ENCODE measurements around the gene ARHGAP6. TPM values are rescaled to one million over a fixed set of nuclear protein-coding genes. Genes with fewer than 3 reads are reported as not detected.

ARHGAP6 gene
- total RNA-seq = 0.78 TPM

GRCh38 chrX:11665168-11666111 is at the start of gene ARHGAP6:
Gene ARHGAP6 (minus strand): TSS chrX:11665920. CDS start chrX:11664828, 1,092 bp downstream.
- DNase-seq = no peak

GRCh38 chrX:11704725-11705495 is 39.2 kb upstream of the ARHGAP6 start:
- no peak for DNase-seq

GRCh38 chrX:11703855-11704254 is 38.1 kb upstream of the ARHGAP6 start:
- no peak for DNase-seq

- DNase-seq = no peak
These were observed 37.4 kb upstream of the ARHGAP6 start for GRCh38 chrX:11702965-11703631.

DNA sequence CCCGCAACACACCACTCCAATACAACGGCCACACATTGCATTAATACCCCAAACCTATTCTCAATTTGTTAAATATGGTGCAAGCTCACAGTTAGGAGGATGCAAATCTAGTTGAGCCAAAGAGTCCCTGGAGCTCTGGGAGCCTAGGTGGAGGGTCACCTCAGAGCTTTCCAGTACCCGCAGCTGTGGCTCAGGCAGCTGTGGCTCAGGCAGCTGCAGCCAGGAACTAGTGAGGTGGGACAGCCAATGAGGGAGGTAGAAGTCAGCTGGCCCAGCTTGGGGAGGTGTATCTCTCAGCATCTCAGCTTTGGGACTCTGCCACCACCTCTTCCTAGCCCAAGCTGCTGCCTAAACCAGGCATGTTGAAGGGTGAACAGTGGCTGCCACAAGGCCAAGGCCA is 36.7 kb upstream of the ARHGAP6 start:
- DNase-seq = no peak

DNA sequence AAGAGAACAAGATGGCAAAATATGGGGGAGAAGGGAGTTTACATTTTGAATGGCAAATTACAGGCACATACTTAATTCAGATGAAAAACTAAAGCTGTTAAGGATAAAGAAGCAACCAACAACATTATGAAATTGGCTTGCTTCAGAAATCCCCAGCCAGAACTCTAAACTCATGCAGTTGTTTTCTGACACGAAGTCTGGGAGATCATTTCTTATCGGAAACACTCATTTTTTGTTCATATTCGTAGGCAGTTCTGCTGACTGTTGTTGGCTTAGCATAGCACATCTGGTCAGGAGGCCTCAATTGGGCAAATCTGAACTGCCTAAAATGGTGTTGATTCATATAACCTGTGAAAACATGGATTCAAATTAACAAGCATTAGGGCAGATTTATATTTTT is 33.0 kb upstream of the ARHGAP6 start:
- no peak for DNase-seq

- DNase-seq = no peak
These were observed 22.5 kb upstream of the ARHGAP6 start for GRCh38 chrX:11688201-11688600.

DNA sequence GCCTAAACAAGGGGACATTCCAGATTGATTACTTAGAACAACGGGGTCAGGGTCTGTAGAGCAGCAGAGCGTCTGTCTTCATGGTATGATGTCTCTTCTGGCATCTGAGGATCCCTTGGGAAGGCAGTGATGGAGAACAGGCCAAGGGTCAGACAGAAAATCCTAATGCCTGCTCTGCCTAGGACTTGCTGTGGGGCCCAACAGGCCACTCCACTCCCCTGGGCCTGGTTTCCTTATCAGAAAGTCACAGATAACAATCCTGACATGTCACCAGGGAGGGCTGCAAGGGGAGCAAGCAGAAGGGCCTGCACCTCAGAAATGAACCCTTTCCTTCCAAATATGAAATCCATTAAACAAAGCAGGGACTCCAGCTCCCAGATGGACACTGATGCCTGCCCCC is 21.4 kb upstream of the ARHGAP6 start:
- no peak for DNase-seq

GRCh38 chrX:11683057-11683456 is 17.3 kb upstream of the ARHGAP6 start:
- DNase-seq = no peak

GRCh38 chrX:11678158-11678557 is 12.4 kb upstream of the ARHGAP6 start:
- DNase-seq = no peak

GRCh38 chrX:11672213-11672612 is 6.5 kb upstream of the ARHGAP6 start:
- no peak for DNase-seq

DNA sequence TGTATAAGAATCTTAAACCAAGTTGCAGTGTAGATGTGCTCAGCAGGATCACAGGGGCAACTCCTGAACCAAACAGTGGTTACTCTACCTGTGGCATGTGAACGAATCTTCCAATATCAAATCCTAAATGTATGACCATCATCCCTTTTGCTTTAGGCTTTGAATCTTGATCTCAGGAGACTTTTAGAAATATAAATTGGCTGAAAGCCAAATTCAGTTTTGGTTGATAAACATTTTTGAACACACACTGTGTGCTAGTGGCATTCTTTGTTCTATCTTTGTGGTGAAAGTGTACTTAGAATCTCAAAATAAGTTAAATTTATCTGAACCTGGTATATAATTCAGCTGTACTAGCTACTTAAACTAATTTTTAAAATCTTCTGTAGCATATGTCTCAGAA is 4.6 kb upstream of the ARHGAP6 start:
- DNase-seq = no peak

DNA sequence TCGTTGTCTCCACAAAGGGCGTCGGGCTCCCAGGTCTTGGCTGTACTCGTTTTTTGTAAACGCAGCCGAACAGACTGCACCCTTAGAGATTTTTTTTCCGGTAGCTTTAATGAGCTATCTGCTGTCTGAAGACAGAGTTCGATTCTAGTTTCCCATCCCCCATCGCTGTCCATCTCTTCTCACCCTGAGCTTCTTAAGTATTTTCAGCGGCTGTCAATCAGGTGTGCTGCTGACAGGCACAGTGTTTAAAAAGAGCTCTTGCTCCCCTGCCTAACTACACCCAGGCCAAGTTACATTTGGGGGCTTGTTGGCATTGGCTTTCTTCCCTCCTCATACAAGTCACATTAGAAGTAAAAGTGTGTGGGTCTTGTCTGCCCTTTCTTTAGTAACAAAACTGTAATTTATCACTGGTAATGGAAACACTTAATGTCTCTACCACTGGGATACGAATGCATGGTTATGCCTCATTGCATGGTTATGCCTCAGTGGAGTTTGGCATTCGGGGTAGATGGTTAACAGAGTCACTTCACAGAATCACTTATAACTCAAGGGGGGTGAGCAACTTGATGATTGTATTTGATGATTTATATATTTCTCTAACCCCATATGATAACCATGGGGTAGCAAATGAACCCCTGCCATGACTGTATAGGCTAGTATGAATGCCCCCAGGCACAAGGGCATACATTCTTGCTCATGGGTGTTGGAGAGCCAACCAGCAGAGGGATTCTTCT is 1.4 kb upstream of the ARHGAP6 start:
- no peak for DNase-seq

DNA sequence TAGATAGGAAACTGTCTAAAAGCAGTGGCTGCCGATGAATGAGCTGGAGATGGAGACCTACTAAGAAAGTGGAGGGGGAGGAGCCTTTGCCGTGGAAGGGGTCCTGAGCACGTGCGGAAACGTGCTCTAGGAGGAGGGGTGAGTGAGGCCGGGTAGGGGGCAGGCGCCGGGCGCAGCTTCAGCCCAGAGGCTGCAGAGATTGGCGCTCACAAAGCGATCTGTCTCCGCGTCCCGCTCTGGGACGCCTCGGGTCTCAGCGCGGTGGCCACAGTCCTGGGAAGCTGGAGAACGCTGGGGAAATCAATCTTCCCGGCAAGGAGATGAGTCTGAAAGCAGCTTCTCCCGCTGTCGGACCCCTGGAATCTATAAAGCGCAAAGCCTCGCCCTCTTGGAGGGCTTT is 444 bp upstream of the ARHGAP6 start:
- DNase-seq = no peak

DNA sequence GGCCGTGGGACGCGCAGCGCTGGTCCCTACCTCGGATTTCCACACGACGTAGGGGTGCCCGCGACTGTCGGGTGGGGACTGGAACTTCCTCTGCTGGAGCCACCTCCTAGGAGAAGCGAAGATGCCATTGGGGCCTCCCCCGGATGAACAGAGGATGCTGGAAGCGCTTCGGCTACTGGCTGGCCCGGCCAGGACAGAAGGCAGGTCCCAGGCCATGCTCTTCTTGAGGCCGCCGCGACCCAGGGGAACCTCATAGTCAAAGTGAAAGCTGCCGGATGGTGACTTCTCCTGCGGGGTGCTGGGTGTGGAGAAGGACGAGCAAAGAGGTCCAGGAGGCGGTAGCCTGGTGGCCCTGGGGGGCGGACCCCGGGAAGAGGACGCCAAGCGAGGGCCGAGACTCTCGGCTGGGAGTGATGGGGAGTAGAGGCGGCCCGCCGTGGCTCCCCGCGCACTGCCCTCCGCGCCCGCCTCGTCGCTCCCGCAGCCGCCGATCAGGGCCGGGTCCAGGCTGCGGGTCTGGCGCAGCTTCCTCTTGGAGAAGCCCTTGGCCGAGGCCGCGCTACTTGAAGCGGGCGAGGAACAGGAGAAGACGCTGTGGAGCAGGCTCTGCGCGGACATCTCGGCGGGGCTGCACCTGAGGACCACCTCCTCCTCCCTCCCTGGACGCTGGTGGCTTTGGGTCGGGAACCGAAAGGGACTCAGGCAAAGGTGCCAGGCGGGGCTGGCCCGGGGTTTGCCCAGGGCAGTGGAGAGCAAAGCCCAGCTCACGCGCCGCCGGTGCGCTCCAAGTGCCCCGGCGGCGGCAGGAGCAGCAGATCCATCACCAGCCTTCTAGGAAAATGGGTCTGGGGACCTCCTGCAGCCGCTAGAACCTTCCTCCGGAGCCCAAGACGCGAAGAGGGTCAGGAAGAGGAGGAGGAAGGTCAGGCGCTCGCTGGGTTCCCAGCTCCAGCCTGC is 1.2 kb downstream of the ARHGAP6 start:
- no peak for DNase-seq

DNA sequence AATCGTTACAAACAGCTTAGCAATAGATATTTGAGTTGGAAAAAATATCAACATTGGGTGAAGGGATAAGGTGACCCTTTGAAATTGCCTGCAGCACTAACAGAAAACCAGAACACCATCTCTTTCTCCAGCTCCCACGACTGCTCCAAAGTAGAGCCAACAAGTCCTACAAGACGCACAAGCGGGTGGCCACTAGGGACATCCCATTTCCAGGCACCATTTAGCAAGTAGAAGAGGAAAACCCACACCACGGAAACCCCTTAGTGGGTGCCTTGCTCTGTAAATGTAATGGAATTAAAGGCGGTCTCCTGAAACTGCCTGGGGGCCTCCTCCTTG is 1.9 kb downstream of the ARHGAP6 start:
- DNase-seq = no peak

GRCh38 chrX:11655282-11656015 is 10.3 kb downstream of the ARHGAP6 start:
- no peak for DNase-seq

DNA sequence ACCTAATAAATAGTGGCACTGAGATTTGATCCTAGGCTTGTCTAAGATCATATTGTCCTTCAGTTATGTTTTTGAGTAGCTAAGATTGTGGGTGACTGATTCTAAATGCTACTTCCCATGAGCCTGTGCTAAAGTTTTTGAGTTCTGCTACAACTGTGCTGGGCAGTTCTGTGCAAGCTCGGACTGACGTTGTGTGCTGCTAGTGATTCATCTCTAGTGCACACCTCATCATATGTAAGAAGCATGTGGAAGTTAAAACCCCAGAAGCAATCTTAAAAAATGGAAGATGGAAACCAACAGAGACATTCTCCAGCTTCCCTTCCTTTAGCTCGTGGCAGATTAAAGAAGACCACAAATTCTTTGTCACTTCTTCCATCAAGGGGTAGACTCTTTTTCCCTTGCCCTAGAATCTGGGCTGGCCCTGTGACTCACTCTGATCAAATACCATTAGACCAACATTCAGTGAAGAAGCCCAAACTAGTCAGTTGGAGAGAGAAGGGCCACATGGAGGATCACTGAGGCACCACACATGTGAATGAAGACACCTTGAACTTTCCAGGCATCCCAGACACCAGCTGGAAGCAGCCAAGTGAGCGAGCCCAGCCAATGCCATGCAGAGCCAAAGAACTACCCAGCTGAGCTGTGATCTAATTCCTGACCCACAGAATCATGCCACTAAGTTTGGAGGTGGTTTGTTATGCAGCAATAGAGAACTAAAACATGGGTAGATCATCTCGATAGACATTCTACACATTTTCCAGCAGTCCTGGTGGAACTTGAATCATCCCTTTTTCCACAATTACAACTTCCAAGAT is 16.8 kb downstream of the ARHGAP6 start:
- DNase-seq = no peak

DNA sequence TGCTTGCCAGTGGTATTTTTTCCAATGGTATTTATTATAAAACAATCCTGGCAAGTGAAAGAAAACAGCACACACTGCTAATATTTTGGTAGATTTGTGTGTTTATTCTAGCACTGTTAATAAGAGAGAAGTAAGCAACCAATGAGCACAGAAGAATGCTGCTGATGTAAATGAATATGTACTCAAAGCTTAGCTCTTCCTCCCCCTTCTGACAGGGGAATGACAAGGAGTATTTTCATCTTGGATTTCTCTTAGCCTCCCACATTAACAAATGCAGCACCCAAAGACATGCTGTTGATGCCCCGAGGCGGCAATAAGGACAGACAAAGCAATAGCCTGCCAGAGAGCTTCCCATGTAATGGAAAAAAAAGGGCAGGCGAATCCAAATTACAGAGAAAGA is 18.6 kb downstream of the ARHGAP6 start:
- no peak for DNase-seq

Measured in occipital lobe (tissue), 2 donors.